Naive thymus-derived CD4-positive, alpha-beta T cell (primary cell): Measurements from ENCODE around the gene RMI1. TPM values are rescaled to one million over a fixed set of nuclear protein-coding genes. Genes with fewer than 3 reads are reported as not detected.

Experiments used
- ATAC-seq: fragments of 150-1000 bp; cut with Tn5 transposase; 2 replicates; pipeline ENCODE4 v1.10.0; 2021; ENCODE audit warnings: mild to moderate bottlenecking, moderate library complexity
- CTCF ChIA-PET: fragments of 350-600 bp; sonication (Branson Sonifier 250); formaldehyde crosslinking; loops from one replicate; lab custom pipeline; 2021; ENCODE audit warnings: antibody characterized with exemption; lab: Charles Lee
- POLR2A ChIA-PET: fragments of 350-600 bp; sonication (Branson Sonifier 250); formaldehyde crosslinking; loops from one replicate; lab custom pipeline; 2021; ENCODE audit warnings: antibody characterized with exemption, inconsistent platforms; lab: Charles Lee
- DNase-seq, 9 donors: peaks; one replicate each; pipeline versions ENCODE4 v3.0.0 to v3.0.0-alpha.2; 2020 to 2022; ENCODE audit warnings: mixed read lengths in 1 of 9
- H3K27ac ChIP-seq: one replicate; pipeline ENCODE4 v1.7.0; 2013; ENCODE audit warnings: mild to moderate bottlenecking, low read depth, low read length, moderate library complexity
- H3K27me3 ChIP-seq, 2 donors: one replicate each; pipeline ENCODE4 v1.7.0; 2013; ENCODE audit warnings: low read length in 2 of 2, mild to moderate bottlenecking in 2 of 2, moderate library complexity in 2 of 2; ENCODE audit not compliant: control insufficient read depth in 2 of 2, insufficient read depth in 2 of 2
- H3K36me3 ChIP-seq, 3 experiments: 1 replicate in 2 of 3; 2 replicates in 1 of 3; pipeline ENCODE4 v1.7.0; 2013; ENCODE audit warnings: low read length in 3 of 3, mild to moderate bottlenecking in 3 of 3, moderate library complexity in 1 of 3; ENCODE audit not compliant: insufficient read depth in 3 of 3, control insufficient read depth in 2 of 3
- H3K4me1 ChIP-seq, 2 donors: one replicate each; pipeline ENCODE4 v1.7.0; 2013; ENCODE audit warnings: low read length in 2 of 2, mild to moderate bottlenecking in 2 of 2, moderate library complexity in 1 of 2; ENCODE audit not compliant: control insufficient read depth in 2 of 2, insufficient read depth in 2 of 2
- H3K4me3 ChIP-seq: 2 replicates; pipeline ENCODE4 v1.7.0; 2013; ENCODE audit warnings: mild to moderate bottlenecking, low read length
- H3K9me3 ChIP-seq, 3 experiments: 1 replicate in 2 of 3; 2 replicates in 1 of 3; pipeline ENCODE4 v1.7.0; 2013; ENCODE audit warnings: low read length in 3 of 3; ENCODE audit not compliant: control insufficient read depth in 2 of 3
- H3K27ac Mint-ChIP-seq, 9 donors: one replicate each; pipeline ENCODE4 v1.8.0; 2020 to 2022; ENCODE audit warnings: mixed read lengths in 9 of 9, mild to moderate bottlenecking in 8 of 9, moderate library complexity in 5 of 9, inconsistent platforms in 2 of 9
- H3K27me3 Mint-ChIP-seq, 5 donors: one replicate each; pipeline ENCODE4 v1.8.0; 2021 to 2022; ENCODE audit warnings: mixed read lengths in 5 of 5, mild to moderate bottlenecking in 1 of 5
- H3K36me3 Mint-ChIP-seq, 5 donors: one replicate each; pipeline ENCODE4 v1.8.0; 2020 to 2022; ENCODE audit warnings: mixed read lengths in 5 of 5, mild to moderate bottlenecking in 3 of 5, inconsistent platforms in 1 of 5
- H3K4me1 Mint-ChIP-seq, 7 donors: one replicate each; pipeline ENCODE4 v1.8.0; 2020 to 2022; ENCODE audit warnings: mixed read lengths in 7 of 7, mild to moderate bottlenecking in 3 of 7, inconsistent platforms in 1 of 7
- H3K4me3 Mint-ChIP-seq, 10 donors: one replicate each; pipeline ENCODE4 v1.8.0; 2020 to 2022; ENCODE audit warnings: mild to moderate bottlenecking in 10 of 10, mixed read lengths in 10 of 10, moderate library complexity in 6 of 10, inconsistent platforms in 2 of 10
- H3K9me3 Mint-ChIP-seq, 11 donors: one replicate each; pipeline ENCODE4 v1.8.0; 2020 to 2022; ENCODE audit warnings: mixed read lengths in 11 of 11, mild to moderate bottlenecking in 4 of 11, inconsistent platforms in 1 of 11, moderate library complexity in 1 of 11
- intact Hi-C, 2 donors: fragments of 100-400 bp; cut with micrococcal nuclease; formaldehyde crosslinking; loops; one replicate each; pipeline ENCODE4 v1.15.1; 2023
- polyA plus RNA-seq, 2 donors: library from polyadenylated mRNA; unstranded; fragments of 300-500 nt; fragmentation: Illumina TruSeq; gene quantifications; one replicate each; pipeline ENCODE4 v1.2.3, GENCODE V29; 2021
- total RNA-seq, 6 experiments: library from RNA in 5 of 6; stranded (reverse) in 5 of 6; gene quantifications; 1 replicate in 5 of 6; 2 replicates in 1 of 6; pipeline ENCODE4 v1.2.3 and lab custom pipeline; 2021 to 2026

Gene RMI1
- total and polyA plus RNA-seq, 7 experiments from 2014 or later, result 1.6 to 24.8 (median 5.8) TPM

DNA sequence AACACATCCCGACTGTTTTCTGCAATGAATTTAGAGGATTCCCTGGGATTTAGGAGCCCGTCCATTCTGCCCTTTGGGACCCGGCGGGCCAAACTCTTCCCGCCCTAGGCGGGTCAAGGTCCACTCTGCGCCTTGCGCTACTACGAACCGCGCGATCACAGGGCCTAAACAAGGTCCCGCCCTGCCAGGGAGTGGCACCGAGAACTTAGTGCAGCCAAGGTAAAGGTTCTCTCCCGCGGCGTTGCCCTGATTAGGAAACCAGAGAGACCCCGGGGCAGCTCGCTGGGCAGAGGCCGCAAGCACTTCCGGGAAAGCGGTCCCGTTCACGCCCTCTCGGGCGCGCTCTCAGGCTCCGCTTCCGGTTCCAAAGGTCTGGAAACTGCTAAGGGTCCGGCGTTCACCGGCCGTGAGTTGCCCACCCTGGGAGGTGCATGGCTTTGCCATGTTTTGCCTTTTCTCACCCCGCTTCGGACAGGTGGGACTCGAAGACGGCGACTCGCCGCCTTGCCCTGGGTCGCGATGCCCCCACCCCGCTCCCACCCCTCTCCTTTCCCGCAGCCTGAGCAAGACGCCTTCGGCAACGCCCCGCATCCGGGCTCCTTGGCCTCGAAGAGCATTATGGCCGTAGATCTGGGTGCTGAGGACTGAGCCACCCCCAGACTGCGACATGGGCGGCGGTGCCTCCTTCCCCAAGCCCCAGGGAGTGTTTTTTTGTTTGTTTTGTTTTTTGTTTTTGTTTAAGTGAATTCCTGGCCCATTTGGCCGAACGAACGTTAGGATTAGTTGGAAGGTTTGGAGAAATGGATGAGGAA is 24.0 kb upstream of the RMI1 start:
- intact Hi-C loops, result loop anchor here (1.0 to 5.0 kb wide), 4 partner anchors 9 to 341 kb away; partner anchors contain the start of genes HNRNPK (in 2 of the 2), KIF27 (in 2 of the 2) and RMI1 (in 2 of the 2)
- Histone ChIP-seq H3K4me3 (peak overlapping the region; percentile 88), H3K4me1 (peaks cover 4 to 13% of the 10 kb centered on the region in 2 donors), H3K27ac (peak overlapping the region; percentile 77), H3K36me3 (peaks cover 0 to 8% (median 0%) of the 10 kb centered on the region in 3 experiments), H3K27me3 (no peaks in the 10 kb centered on the region), H3K9me3 (no peaks in the 10 kb centered on the region)
- Mint-ChIP-seq H3K36me3 (peaks cover 0 to 8% (median 3%) of the 10 kb centered on the region in 5 donors), H3K27ac (peak overlapping the region; percentile 88 to 99 (median 94)), H3K4me1 (peaks cover 6 to 23% (median 19%) of the 10 kb centered on the region in 7 donors), H3K4me3 (peak overlapping the region; percentile 94 to 98 (median 95)), H3K9me3 (no peaks in the 10 kb centered on the region), H3K27me3 (no peaks in the 10 kb centered on the region)
- POLR2A ChIA-PET, result interaction anchor here (1.3 to 1.4 kb wide), 4 partner anchors 16 to 35 kb away, joined by 3 to 24 read pairs (median 5); partner anchors contain the start of genes HNRNPK and RMI1
- CTCF ChIA-PET, result interaction anchor here (0.7 kb wide), 1 partner anchor 35 kb away, joined by 5 read pairs; the partner anchor contains the start of gene KIF27
- peak; percentile 25 to 73 (median 42) for DNase-seq
- peak; percentile 76 for ATAC-seq

DNA sequence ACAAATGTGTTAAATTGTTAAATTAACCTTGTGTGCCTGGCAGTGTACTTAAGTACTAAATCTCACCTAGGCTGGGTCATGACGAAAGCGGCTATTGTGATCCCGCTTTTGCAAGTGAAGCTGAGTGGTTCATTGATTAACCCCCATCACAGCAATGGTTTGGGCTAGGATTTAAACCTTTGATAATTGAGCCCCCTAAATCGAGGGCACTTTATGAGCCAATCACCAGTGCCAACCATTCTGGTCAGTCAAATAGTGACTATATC is 23.4 kb upstream of the RMI1 start:
- CTCF ChIA-PET, result interaction anchor here (0.8 kb wide), 1 partner anchor 24 kb away, joined by 4 read pairs; the partner anchor contains the start of genes HNRNPK and RMI1
- H3K27me3 Mint-ChIP-seq, result no peaks in the 10 kb centered on the region

DNA sequence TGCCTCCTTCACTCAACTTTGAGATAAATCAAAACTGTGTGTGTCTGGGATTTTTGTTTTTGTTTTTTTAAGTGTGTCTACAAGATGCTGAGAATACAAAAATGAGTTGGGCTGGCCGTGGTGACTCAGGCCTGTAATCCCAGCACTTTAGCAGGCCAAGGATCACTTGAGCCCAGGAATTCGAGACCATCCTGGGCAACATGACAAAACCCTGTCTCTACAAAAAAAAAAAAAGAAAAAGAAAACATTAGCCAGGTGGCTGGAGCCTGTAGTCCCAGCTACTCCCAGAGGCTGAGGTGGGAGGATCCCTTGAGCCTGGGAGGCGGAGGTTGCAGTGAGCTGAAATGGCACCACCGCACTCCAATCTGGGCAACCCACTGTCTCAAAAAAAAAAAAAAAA is 21.5 kb upstream of the RMI1 start:
- Mint-ChIP-seq H3K27me3 (no peaks in the 10 kb centered on the region), H3K4me3 (peak overlapping the region in 1 of 10 donors; percentile 51), H3K9me3 (no peaks in the 10 kb centered on the region), H3K4me1 (peaks cover 6 to 22% (median 21%) of the 10 kb centered on the region in 7 donors), H3K27ac (peak overlapping the region in 2 of 9 donors; percentile 24 to 46), H3K36me3 (peaks cover 0 to 7% (median 3%) of the 10 kb centered on the region in 5 donors)
- Histone ChIP-seq H3K27ac (no peak overlapping the region), H3K9me3 (no peaks in the 10 kb centered on the region), H3K36me3 (peaks cover 0 to 8% (median 0%) of the 10 kb centered on the region in 3 experiments), H3K4me3 (no peak overlapping the region), H3K27me3 (no peaks in the 10 kb centered on the region), H3K4me1 (peaks cover 4 to 13% of the 10 kb centered on the region in 2 donors)
- CTCF ChIA-PET, result no interaction called here
- DNase-seq (no peak), ATAC-seq (no peak)
- intact Hi-C loops, result loop anchor here in 1 of 2 donors (5.0 kb wide), 1 partner anchor 338 kb away; no protein-coding TSS in a partner anchor
- POLR2A ChIA-PET, result interaction anchor here (0.6 to 3.8 kb wide), 2 partner anchors 20 to 298 kb away, joined by 5 to 35 read pairs; partner anchors contain the start of genes HNRNPK and RMI1

More for the DNA sequence above, 23.4 kb upstream of the RMI1 start:
- DNase-seq (no peak), ATAC-seq (no peak)
- Histone ChIP-seq H3K36me3 (peaks cover 0 to 8% (median 0%) of the 10 kb centered on the region in 3 experiments), H3K27me3 (no peaks in the 10 kb centered on the region), H3K9me3 (no peaks in the 10 kb centered on the region), H3K4me1 (peaks cover 4 to 13% of the 10 kb centered on the region in 2 donors), H3K4me3 (peak overlapping the region; percentile 88), H3K27ac (peak overlapping the region; percentile 77)
- H3K27ac Mint-ChIP-seq, result peak overlapping the region; percentile 88 to 98 (median 94)
- H3K36me3 Mint-ChIP-seq, result peaks cover 0 to 8% (median 3%) of the 10 kb centered on the region in 5 donors
- POLR2A ChIA-PET, result no interaction called here
- peak overlapping the region; percentile 94 to 98 (median 95) for H3K4me3 Mint-ChIP-seq
- H3K9me3 Mint-ChIP-seq, result no peaks in the 10 kb centered on the region
- peaks cover 6 to 23% (median 19%) of the 10 kb centered on the region in 7 donors for H3K4me1 Mint-ChIP-seq
- intact Hi-C loops, result loop anchor here in 1 of 2 donors (1.0 to 5.0 kb wide), 2 partner anchors 8 to 340 kb away; no protein-coding TSS in a partner anchor

DNA sequence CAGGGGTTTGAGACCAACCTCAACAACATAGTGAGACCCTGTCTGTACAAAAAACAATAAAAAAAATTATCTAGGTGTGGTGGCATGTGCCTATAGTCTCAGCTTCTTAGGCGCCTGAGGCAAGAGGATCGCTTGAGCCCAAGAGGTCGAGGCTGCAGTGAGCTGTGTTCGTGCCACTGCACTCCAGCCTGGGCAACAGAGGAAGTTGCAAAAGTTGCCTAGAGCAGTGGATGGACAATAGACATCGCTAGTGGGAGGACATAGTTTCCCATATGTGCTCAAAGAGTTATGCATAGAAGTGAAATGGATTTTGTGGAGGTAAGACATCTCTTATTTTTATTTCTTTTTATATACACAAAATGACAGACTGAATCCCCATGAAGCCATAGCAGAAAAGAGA is 19.6 kb upstream of the RMI1 start:
- no peaks in the 10 kb centered on the region for H3K27me3 ChIP-seq
- peaks cover 0 to 7% (median 0%) of the 10 kb centered on the region in 3 experiments for H3K36me3 ChIP-seq
- H3K4me1 ChIP-seq, result peaks cover 0 to 3% of the 10 kb centered on the region in 2 donors
- Mint-ChIP-seq H3K27ac (no peak overlapping the region), H3K4me1 (peaks cover 4 to 20% (median 15%) of the 10 kb centered on the region in 7 donors), H3K4me3 (no peak overlapping the region), H3K36me3 (peaks cover 0 to 2% (median under 1%) of the 10 kb centered on the region in 5 donors), H3K9me3 (peaks cover 0 to 1% (median 0%) of the 10 kb centered on the region in 11 donors), H3K27me3 (no peaks in the 10 kb centered on the region)
- intact Hi-C loops, result no loop called here
- ATAC-seq (no peak), DNase-seq (no peak)
- H3K27ac ChIP-seq, result no peak overlapping the region
- no peak overlapping the region for H3K4me3 ChIP-seq
- CTCF ChIA-PET, result interaction anchor here (0.7 to 1.4 kb wide), 2 partner anchors 11 to 1724 kb away, joined by 3 to 4 read pairs; no protein-coding TSS in a partner anchor
- POLR2A ChIA-PET, result interaction anchor here (0.8 to 3.8 kb wide), 4 partner anchors 10 to 40 kb away, joined by 4 to 35 read pairs (median 5); partner anchors contain the start of genes HNRNPK, KIF27 and RMI1
- H3K9me3 ChIP-seq, result no peaks in the 10 kb centered on the region

DNA sequence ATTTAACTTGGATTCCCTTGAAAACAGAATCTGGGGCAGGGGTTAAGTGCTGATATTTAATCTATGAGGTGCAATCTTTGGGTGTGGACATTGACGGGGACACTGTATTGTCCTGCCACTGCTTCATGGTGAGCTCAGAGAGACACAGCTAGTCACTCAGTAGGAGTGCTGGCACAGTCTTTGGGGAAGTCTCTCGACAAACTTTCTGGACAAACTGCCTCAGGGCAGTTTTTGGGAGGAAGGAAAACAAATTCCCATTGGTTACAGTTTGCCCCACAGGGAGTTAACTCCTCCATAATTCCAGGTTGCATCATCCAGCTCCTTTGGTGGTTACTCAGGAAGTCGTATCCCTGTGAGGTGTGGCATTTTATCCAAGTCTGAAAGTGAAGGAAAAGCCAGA is 18.4 kb upstream of the RMI1 start:
- ChIA-PET POLR2A (interaction anchor here (1.4 to 3.8 kb wide), 2 partner anchors 16 to 18 kb away, joined by 7 to 26 read pairs; partner anchors contain the start of genes HNRNPK and RMI1), CTCF (no interaction called here)
- no peak for DNase-seq
- Mint-ChIP-seq H3K9me3 (peaks cover 0 to 1% (median 0%) of the 10 kb centered on the region in 11 donors), H3K36me3 (no peaks in the 10 kb centered on the region), H3K27me3 (no peaks in the 10 kb centered on the region), H3K27ac (peak overlapping the region in 4 of 9 donors; percentile 40 to 67 (median 53)), H3K4me1 (peaks cover 0 to 10% (median 6%) of the 10 kb centered on the region in 7 donors), H3K4me3 (no peak overlapping the region)
- no peaks in the 10 kb centered on the region for H3K27me3 ChIP-seq
- intact Hi-C loops, result no loop called here
- no peak overlapping the region for H3K27ac ChIP-seq
- H3K4me3 ChIP-seq, result no peak overlapping the region
- H3K4me1 ChIP-seq, result no peaks in the 10 kb centered on the region
- H3K9me3 ChIP-seq, result no peaks in the 10 kb centered on the region
- ATAC-seq, result no peak
- H3K36me3 ChIP-seq, result peaks cover 0 to 4% (median 4%) of the 10 kb centered on the region in 3 experiments

DNA sequence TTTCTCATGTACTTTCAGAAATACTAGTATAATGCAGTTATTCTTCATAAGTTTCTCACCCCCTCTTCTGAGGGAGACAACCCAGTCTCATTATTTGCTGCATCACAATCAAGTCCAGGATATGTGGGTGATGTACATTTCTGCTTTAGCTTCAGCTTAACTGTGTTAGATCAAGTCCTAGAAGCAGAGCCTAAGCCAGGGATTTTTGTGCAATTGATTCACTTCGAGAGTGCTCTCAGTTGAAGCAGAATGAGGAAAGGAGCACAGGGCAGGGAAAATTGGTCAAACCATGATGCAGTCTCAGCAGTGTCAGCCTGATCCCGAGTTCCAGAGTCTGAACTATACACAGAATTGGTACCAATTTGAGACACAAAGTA is 15.6 kb upstream of the RMI1 start:
- peaks cover 0 to 1% (median 0%) of the 10 kb centered on the region in 11 donors for H3K9me3 Mint-ChIP-seq
- Histone ChIP-seq H3K9me3 (no peaks in the 10 kb centered on the region), H3K4me1 (no peaks in the 10 kb centered on the region), H3K27me3 (no peaks in the 10 kb centered on the region), H3K4me3 (no peak overlapping the region), H3K27ac (no peak overlapping the region), H3K36me3 (peaks cover 6 to 28% (median 24%) of the 10 kb centered on the region in 3 experiments)
- ATAC-seq, result peak; percentile 33
- CTCF ChIA-PET, result no interaction called here
- intact Hi-C loops, result loop anchor here (1.0 to 2.0 kb wide), 2 partner anchors 8 to 14 kb away; no protein-coding TSS in a partner anchor
- peaks cover 1 to 16% (median 14%) of the 10 kb centered on the region in 7 donors for H3K4me1 Mint-ChIP-seq
- POLR2A ChIA-PET, result interaction anchor here (0.8 to 3.8 kb wide), 2 partner anchors 15 to 19 kb away, joined by 3 to 26 read pairs; partner anchors contain the start of genes HNRNPK and RMI1
- peaks cover 0 to 15% (median 10%) of the 10 kb centered on the region in 5 donors for H3K36me3 Mint-ChIP-seq
- peak overlapping the region; percentile 13 to 84 (median 36) for H3K27ac Mint-ChIP-seq
- no peaks in the 10 kb centered on the region for H3K27me3 Mint-ChIP-seq
- DNase-seq, result no peak
- H3K4me3 Mint-ChIP-seq, result no peak overlapping the region
